GM19238 (cell line): ENCODE results near the gene USP9Y.

Experiments
- DNase-seq: peaks from one replicate; pipeline ENCODE4 v3.0.0; 2011; ENCODE audit warnings: low spot score; ENCODE audit not compliant: insufficient read length

Gene USP9Y

GRCh38 chrY:12784521-12784920 lies 83.5 kb downstream of the USP9Y start:
- no peak for DNase-seq

GRCh38 chrY:12793999-12794398 lies 93.0 kb downstream of the USP9Y start:
- DNase-seq: no peak

GRCh38 chrY:12808046-12808445 lies 107.0 kb downstream of the USP9Y start:
- no peak for DNase-seq

GRCh38 chrY:12809034-12809433 lies 108.0 kb downstream of the USP9Y start:
- DNase-seq: no peak

- DNase-seq: no peak
These were observed 122.4 kb downstream of the USP9Y start for GRCh38 chrY:12823408-12823807.

GRCh38 chrY:12826791-12827190 lies 125.8 kb downstream of the USP9Y start:
- no peak for DNase-seq

- DNase-seq: no peak
These were observed 132.3 kb downstream of the USP9Y start for GRCh38 chrY:12833284-12833683.

GRCh38 chrY:12837550-12837949 lies 136.5 kb downstream of the USP9Y start:
- DNase-seq: no peak

GRCh38 chrY:12841368-12841767 lies 140.3 kb downstream of the USP9Y start:
- no peak for DNase-seq

GRCh38 chrY:12846793-12847192 lies 145.8 kb downstream of the USP9Y start:
- no peak for DNase-seq

- DNase-seq: no peak
These were observed 154.8 kb downstream of the USP9Y start for GRCh38 chrY:12855791-12856275.

- DNase-seq: no peak
These were observed 166.9 kb downstream of the USP9Y start for GRCh38 chrY:12867960-12868359.

GRCh38 chrY:12896973-12897372 lies 195.9 kb downstream of the USP9Y start:
- no peak for DNase-seq

- no peak for DNase-seq
These were observed 197.6 kb downstream of the USP9Y start for GRCh38 chrY:12898604-12899003.

- DNase-seq: no peak
These were observed 203.8 kb downstream of the USP9Y start, which contains the start of gene DDX3Y for GRCh38 chrY:12904618-12905516. DDX3Y (plus strand) TSS chrY:12904868; CDS start chrY:12904937, 69 bp downstream.

- no peak for DNase-seq
These were observed 204.5 kb downstream of the USP9Y start for GRCh38 chrY:12905517-12905872.

GRCh38 chrY:12905895-12906294 lies 204.9 kb downstream of the USP9Y start:
- DNase-seq: no peak
